Neutrophil (primary cell): ENCODE results near the gene MXI1.

Experiments
- H3K27ac ChIP-seq: fragments of 200-600 bp; sonication (generic); 2 replicates; pipeline ENCODE4 v1.5.1; 2016; ENCODE audit warnings: mild to moderate bottlenecking, moderate library complexity
- H3K27me3 ChIP-seq: fragments of 200-600 bp; sonication (generic); 2 replicates; pipeline ENCODE4 v1.6.0; 2016; ENCODE audit warnings: mild to moderate bottlenecking
- H3K36me3 ChIP-seq: fragments of 200-600 bp; sonication (generic); 2 replicates; pipeline ENCODE4 v1.5.1; 2017
- H3K4me1 ChIP-seq, 2 experiments: fragments of 200-600 bp in 1 of 2; sonication (generic) in 1 of 2; 1 replicate in 1 of 2; 2 replicates in 1 of 2; pipeline versions ENCODE4 v1.5.1 to v1.6.1; 2013 to 2016; ENCODE audit warnings: low read depth in 1 of 2, low read length in 1 of 2, mild to moderate bottlenecking in 1 of 2, moderate library complexity in 1 of 2; ENCODE audit not compliant: control insufficient read depth in 1 of 2, insufficient read depth in 1 of 2
- H3K4me3 ChIP-seq, 2 experiments: fragments of 200-600 bp in 1 of 2; sonication (generic) in 1 of 2; 1 replicate in 1 of 2; 2 replicates in 1 of 2; pipeline ENCODE4 v1.5.1; 2013 to 2016; ENCODE audit warnings: low read depth in 1 of 2, low read length in 1 of 2, mild to moderate bottlenecking in 1 of 2, moderate library complexity in 1 of 2
- H3K9me3 ChIP-seq: fragments of 200-600 bp; sonication (generic); 2 replicates; pipeline ENCODE4 v1.5.1; 2016
- CTCF ChIP-seq: fragments of 200-600 bp; sonication (generic); IDR thresholded peaks from 2 replicates; pipeline ENCODE4 v1.5.1; 2016; ENCODE audit warnings: antibody characterized with exemption

MXI1 gene

GRCh38 chr10:110306452-110306768 lies 99.0 kb downstream of the MXI1 start:
- peaks cover 19% of the 10 kb centered on the region for H3K36me3 ChIP-seq
- peaks cover 32 to 45% of the 10 kb centered on the region in 2 experiments for H3K4me1 ChIP-seq
- no peak overlapping the region for H3K4me3 ChIP-seq

GRCh38 chr10:110307805-110308204 lies 100.4 kb downstream of the MXI1 start:
- Histone ChIP-seq H3K4me1 (peaks cover 20 to 35% of the 10 kb centered on the region in 2 experiments), H3K36me3 (peaks cover 6% of the 10 kb centered on the region), H3K4me3 (no peak overlapping the region), H3K9me3 (no peaks in the 10 kb centered on the region), H3K27me3 (no peaks in the 10 kb centered on the region), H3K27ac (no peak overlapping the region)
- TF ChIP-seq CTCF: no peak

More at GRCh38 chr10:110306452-110306768, 99.0 kb downstream of the MXI1 start:
- TF ChIP-seq CTCF: no peak
- H3K9me3 ChIP-seq: no peaks in the 10 kb centered on the region
- no peak overlapping the region for H3K27ac ChIP-seq
- no peaks in the 10 kb centered on the region for H3K27me3 ChIP-seq

GRCh38 chr10:110310741-110311140 lies 103.3 kb downstream of the MXI1 start:
- no peak for TF ChIP-seq CTCF

GRCh38 chr10:110311357-110311949 lies 104.0 kb downstream of the MXI1 start:
- Histone ChIP-seq H3K27me3 (no peaks in the 10 kb centered on the region), H3K9me3 (no peaks in the 10 kb centered on the region), H3K27ac (no peak overlapping the region), H3K4me3 (no peak overlapping the region), H3K4me1 (peaks cover 0 to 11% of the 10 kb centered on the region in 2 experiments), H3K36me3 (no peaks in the 10 kb centered on the region)
- TF ChIP-seq CTCF: no peak

More at GRCh38 chr10:110310741-110311140, 103.3 kb downstream of the MXI1 start:
- Histone ChIP-seq H3K27me3 (no peaks in the 10 kb centered on the region), H3K9me3 (no peaks in the 10 kb centered on the region), H3K4me3 (no peak overlapping the region), H3K4me1 (peaks cover 0 to 15% of the 10 kb centered on the region in 2 experiments), H3K27ac (no peak overlapping the region), H3K36me3 (no peaks in the 10 kb centered on the region)

GRCh38 chr10:110312206-110312605 lies 104.8 kb downstream of the MXI1 start:
- no peak overlapping the region for H3K27ac ChIP-seq
- H3K27me3 ChIP-seq: no peaks in the 10 kb centered on the region
- no peak overlapping the region for H3K4me3 ChIP-seq
- H3K36me3 ChIP-seq: no peaks in the 10 kb centered on the region
- TF ChIP-seq CTCF: no peak
- H3K4me1 ChIP-seq: peaks cover 0 to 11% of the 10 kb centered on the region in 2 experiments
- no peaks in the 10 kb centered on the region for H3K9me3 ChIP-seq
